Measurements from ENCODE around the gene RAPGEF4. TPM values are rescaled to one million over a fixed set of nuclear protein-coding genes. Genes with fewer than 3 reads are reported as not detected.

Gene RAPGEF4
- total RNA-seq, 4 donors from 2014 or later: 1.4 to 5.5 (median 1.8) TPM

DNA sequence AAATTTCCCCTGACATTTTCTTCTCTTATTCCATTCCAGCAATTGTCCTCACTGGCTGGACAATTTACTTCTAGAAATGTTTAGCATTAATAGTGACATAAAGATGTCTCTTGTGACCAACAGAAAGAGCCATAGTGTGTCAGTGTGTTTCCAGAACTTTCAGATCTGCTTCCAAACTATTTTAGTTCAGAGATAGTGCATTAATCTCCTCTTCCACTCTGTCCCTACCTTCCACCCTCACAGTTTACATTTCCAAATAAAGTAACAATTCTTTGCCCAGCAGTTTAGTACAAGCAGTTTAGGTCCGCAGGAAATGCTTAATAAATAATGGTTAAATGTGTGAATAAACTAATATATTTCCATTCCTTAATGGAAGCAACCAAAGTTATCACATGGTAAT is 24.5 kb upstream of the RAPGEF4 start:
- Histone ChIP-seq H3K4me1 (no peaks in the 10 kb centered on the region), H3K36me3 (no peaks in the 10 kb centered on the region), H3K27ac (no peak overlapping the region), H3K9me3 (no peaks in the 10 kb centered on the region), H3K4me3 (no peak overlapping the region), H3K27me3 (no peaks in the 10 kb centered on the region)
- in situ Hi-C loops (cut with MboI; ENCODE audit: low sequenced_read_pairs in 4 of 4) (loop anchor here in 1 of 4 donors (10.0 kb wide), 1 partner anchor 116 kb away; no protein-coding TSS in a partner anchor), intact Hi-C loops (cut with DNase I; ENCODE audit: low total_unique reads) (no loop called here)
- no peak for DNase-seq
- no peak for TF ChIP-seq POLR2A (IDR thresholded peaks at IDR 0.05)
- ATAC-seq: no peak

DNA sequence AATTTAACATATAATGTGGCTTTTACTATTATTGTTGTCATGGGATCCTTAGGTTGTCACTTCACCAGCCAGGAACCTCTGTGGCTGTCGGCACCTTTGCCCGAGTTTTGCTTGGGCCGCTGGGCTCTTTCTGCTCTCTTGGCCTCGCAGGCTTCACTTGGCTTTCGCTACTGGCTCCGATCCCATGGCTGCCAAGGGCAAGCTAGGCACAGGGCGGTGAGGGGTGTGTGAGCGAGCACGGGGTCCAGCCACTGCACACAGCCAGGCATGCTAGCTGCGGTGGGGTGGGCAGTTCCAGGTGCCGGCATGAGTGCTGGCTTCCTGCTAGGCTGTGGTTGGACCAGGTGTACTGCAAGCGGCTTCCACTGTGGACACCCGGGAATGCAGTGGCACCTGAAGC is 23.4 kb upstream of the RAPGEF4 start:
- H3K4me1 ChIP-seq: no peaks in the 10 kb centered on the region
- TF ChIP-seq POLR2A (IDR thresholded peaks at IDR 0.05): no peak
- TF ChIP-seq, protein P1, sequence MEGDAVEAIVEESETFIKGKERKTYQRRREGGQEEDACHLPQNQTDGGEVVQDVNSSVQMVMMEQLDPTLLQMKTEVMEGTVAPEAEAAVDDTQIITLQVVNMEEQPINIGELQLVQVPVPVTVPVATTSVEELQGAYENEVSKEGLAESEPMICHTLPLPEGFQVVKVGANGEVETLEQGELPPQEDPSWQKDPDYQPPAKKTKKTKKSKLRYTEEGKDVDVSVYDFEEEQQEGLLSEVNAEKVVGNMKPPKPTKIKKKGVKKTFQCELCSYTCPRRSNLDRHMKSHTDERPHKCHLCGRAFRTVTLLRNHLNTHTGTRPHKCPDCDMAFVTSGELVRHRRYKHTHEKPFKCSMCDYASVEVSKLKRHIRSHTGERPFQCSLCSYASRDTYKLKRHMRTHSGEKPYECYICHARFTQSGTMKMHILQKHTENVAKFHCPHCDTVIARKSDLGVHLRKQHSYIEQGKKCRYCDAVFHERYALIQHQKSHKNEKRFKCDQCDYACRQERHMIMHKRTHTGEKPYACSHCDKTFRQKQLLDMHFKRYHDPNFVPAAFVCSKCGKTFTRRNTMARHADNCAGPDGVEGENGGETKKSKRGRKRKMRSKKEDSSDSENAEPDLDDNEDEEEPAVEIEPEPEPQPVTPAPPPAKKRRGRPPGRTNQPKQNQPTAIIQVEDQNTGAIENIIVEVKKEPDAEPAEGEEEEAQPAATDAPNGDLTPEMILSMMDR (IDR thresholded peaks at IDR 0.05 in 4 of 5, conservative IDR thresholded peaks at IDR 0.05 in 1 of 5): no peak
- no peak overlapping the region for H3K4me3 ChIP-seq
- H3K27me3 ChIP-seq: no peaks in the 10 kb centered on the region
- intact Hi-C loops (cut with DNase I; ENCODE audit: low total_unique reads) (no loop called here), in situ Hi-C loops (cut with MboI; ENCODE audit: low sequenced_read_pairs in 4 of 4) (loop anchor here in 1 of 4 donors (10.0 kb wide), 1 partner anchor 117 kb away; no protein-coding TSS in a partner anchor)
- no peak for DNase-seq
- H3K9me3 ChIP-seq: no peaks in the 10 kb centered on the region
- H3K36me3 ChIP-seq: no peaks in the 10 kb centered on the region
- ATAC-seq: no peak
- H3K27ac ChIP-seq: no peak overlapping the region

DNA sequence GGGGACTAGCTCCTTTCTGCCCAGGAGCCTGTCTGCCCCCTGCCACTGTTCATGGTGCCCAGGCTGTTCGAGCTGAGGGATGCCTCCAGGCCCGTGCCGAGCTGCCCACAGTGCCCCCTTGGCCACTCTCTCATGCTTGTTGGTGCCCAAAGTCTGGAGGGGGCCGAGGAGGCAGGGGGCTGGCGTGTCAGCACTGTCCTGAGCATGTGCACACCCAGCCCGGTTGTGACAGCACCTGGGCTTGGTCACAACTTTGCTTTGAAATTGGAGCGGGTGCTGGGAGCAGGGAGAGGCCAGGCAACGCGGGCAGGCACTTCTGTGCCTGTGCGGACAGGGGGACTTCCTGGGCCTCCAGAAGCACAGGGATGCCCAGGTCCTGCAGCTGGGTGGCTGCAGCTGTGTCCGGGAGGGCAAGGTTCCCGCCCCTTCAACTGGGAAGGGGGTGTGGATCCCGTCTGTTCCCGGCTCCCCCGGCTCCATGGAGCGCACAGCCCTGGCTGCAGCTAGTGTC is 22.2 kb upstream of the RAPGEF4 start:
- Histone ChIP-seq H3K27ac (no peak overlapping the region), H3K4me1 (no peaks in the 10 kb centered on the region), H3K4me3 (no peak overlapping the region), H3K9me3 (no peaks in the 10 kb centered on the region), H3K27me3 (no peaks in the 10 kb centered on the region), H3K36me3 (no peaks in the 10 kb centered on the region)
- DNase-seq (no peak), ATAC-seq (no peak)
- TF ChIP-seq POLR2A (IDR thresholded peaks at IDR 0.05): no peak
- TF ChIP-seq, protein P1 (IDR thresholded peaks at IDR 0.05 in 4 of 5, conservative IDR thresholded peaks at IDR 0.05 in 1 of 5): no peak
- in situ Hi-C loops (cut with MboI; ENCODE audit: low sequenced_read_pairs in 4 of 4) (loop anchor here in 1 of 4 donors (10.0 kb wide), 1 partner anchor 119 kb away; no protein-coding TSS in a partner anchor), intact Hi-C loops (cut with DNase I; ENCODE audit: low total_unique reads) (no loop called here)

DNA sequence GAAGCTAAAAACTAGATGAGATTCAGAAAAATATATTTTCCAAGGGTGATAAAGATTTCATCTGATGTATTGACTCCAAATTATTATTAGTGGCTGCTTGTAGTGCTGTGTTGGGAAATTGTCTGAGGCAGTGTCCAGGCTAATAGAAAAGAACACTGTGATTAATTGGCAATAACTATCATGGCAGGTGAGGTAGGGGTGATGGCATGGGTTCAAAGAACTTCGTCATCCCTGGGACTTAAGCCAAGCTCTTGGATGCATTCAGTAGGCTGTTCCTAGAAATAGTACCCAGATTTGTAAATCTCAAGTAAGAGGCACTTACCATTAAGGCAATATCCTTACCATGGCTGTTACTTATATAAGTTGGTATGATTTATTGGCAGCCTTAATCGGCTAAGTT is 13.2 kb upstream of the RAPGEF4 start:
- Histone ChIP-seq H3K4me3 (no peak overlapping the region), H3K36me3 (no peaks in the 10 kb centered on the region), H3K4me1 (no peaks in the 10 kb centered on the region), H3K9me3 (no peaks in the 10 kb centered on the region), H3K27ac (no peak overlapping the region), H3K27me3 (no peaks in the 10 kb centered on the region)
- ATAC-seq: no peak
- no peak for DNase-seq
- TF ChIP-seq POLR2A (IDR thresholded peaks at IDR 0.05): no peak
- TF ChIP-seq, protein P1 (IDR thresholded peaks at IDR 0.05 in 4 of 5, conservative IDR thresholded peaks at IDR 0.05 in 1 of 5): no peak
- in situ Hi-C loops (cut with MboI; ENCODE audit: low sequenced_read_pairs in 4 of 4) (no loop called here), intact Hi-C loops (cut with DNase I; ENCODE audit: low total_unique reads) (no loop called here)

DNA sequence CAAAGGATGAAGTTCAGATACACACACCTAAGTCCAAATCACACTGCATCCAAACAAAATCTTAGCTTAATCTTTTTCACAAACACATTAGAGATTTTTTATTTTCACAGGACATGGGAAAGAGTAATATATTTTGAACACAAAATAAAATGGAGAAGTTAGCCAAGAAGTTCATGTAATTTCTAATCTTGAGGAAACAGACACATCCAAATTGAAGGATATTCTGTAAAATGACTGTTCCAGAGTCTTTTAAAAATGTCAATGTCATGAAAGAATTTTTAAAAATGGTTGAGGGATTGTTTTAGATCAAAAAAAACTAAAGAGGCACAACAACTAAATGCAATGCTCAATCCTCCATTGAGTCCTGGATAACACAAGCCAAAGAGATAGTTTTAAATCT is 12.4 kb upstream of the RAPGEF4 start:
- in situ Hi-C loops (cut with MboI; ENCODE audit: low sequenced_read_pairs in 4 of 4): no loop called here
- H3K27ac ChIP-seq: no peak overlapping the region
- no peak overlapping the region for H3K4me3 ChIP-seq
- ATAC-seq (no peak), DNase-seq (no peak)
- H3K4me1 ChIP-seq: no peaks in the 10 kb centered on the region
- no peaks in the 10 kb centered on the region for H3K36me3 ChIP-seq
- TF ChIP-seq, protein P1 (IDR thresholded peaks at IDR 0.05 in 4 of 5, conservative IDR thresholded peaks at IDR 0.05 in 1 of 5): no peak
- TF ChIP-seq POLR2A (IDR thresholded peaks at IDR 0.05): no peak
- H3K27me3 ChIP-seq: no peaks in the 10 kb centered on the region
- intact Hi-C loops (cut with DNase I; ENCODE audit: low total_unique reads): no loop called here
- no peaks in the 10 kb centered on the region for H3K9me3 ChIP-seq
